HepG2 (cell line): ENCODE measurements around the gene MAN1A1. TPM values are rescaled to one million over a fixed set of nuclear protein-coding genes. Genes with fewer than 3 reads are reported as not detected.
A peak's percentile ranks its signal among the peaks of the same experiment; 100 is the strongest.

Source experiments
- AGO1 ChIP-seq: fragments of 200-400 bp; formaldehyde crosslinking; IDR thresholded peaks from 2 replicates; pipeline ENCODE4 v1.6.1; 2017; ENCODE audit warnings: mild to moderate bottlenecking, low read depth, low read length, moderate library complexity; ENCODE audit not compliant: poor library complexity, severe bottlenecking
- CBX1 ChIP-seq: IDR thresholded peaks from one replicate; pipeline ENCODE4 v1.6.1; 2016; ENCODE audit warnings: antibody characterized with exemption, low read depth
- CCAR2 ChIP-seq: fragments of 200-400 bp; formaldehyde crosslinking; optimal IDR thresholded peaks from 2 replicates; pipeline ENCODE3; 2018; ENCODE audit warnings: low read depth, mild to moderate bottlenecking, low read length, moderate library complexity
- EED ChIP-seq: sonication (generic); formaldehyde crosslinking; IDR thresholded peaks from 2 replicates; pipeline ENCODE4 v1.5.0; 2020; ENCODE audit warnings: mild to moderate bottlenecking, missing genetic modification reagents
- HMG20A ChIP-seq: IDR thresholded peaks from 2 replicates; pipeline ENCODE4 v1.6.1; 2016; ENCODE audit warnings: borderline replicate concordance
- HMGA1 ChIP-seq: sonication (generic); formaldehyde crosslinking; conservative IDR thresholded peaks from 2 replicates; pipeline ENCODE4 v1.4.0; 2020; ENCODE audit warnings: missing genetic modification reagents
- HOXA3 ChIP-seq: sonication (generic); formaldehyde crosslinking; IDR thresholded peaks from 2 replicates; pipeline ENCODE4 v1.5.0; 2020; ENCODE audit warnings: missing genetic modification reagents
- KLF15 ChIP-seq: sonication (generic); formaldehyde crosslinking; IDR thresholded peaks from 2 replicates; pipeline ENCODE4 v1.8.1; 2023; ENCODE audit warnings: borderline replicate concordance, mild to moderate bottlenecking, inconsistent platforms, missing genetic modification reagents, mixed read lengths
- KMT2A ChIP-seq: sonication (generic); formaldehyde crosslinking; IDR thresholded peaks from 2 replicates; pipeline ENCODE4 v1.4.0; 2020; ENCODE audit warnings: missing genetic modification reagents
- NCOA5 ChIP-seq: sonication (generic); formaldehyde crosslinking; IDR thresholded peaks from 2 replicates; pipeline ENCODE4 v1.4.0; 2020; ENCODE audit warnings: missing genetic modification reagents
- NFE2L2 ChIP-seq: fragments of 150-350 bp; IDR thresholded peaks from 2 replicates; pipeline ENCODE4 v1.6.1; 2014; ENCODE audit warnings: low read length
- SIN3B ChIP-seq: fragments of 150-350 bp; IDR thresholded peaks from 2 replicates; pipeline ENCODE4 v1.6.1; 2014; ENCODE audit warnings: low read length
- SMARCC2 ChIP-seq: fragments of 450-650 bp; IDR thresholded peaks from 2 replicates; pipeline ENCODE4 v1.6.1; 2017; ENCODE audit warnings: antibody characterized with exemption, mild to moderate bottlenecking
- SOX5 ChIP-seq: IDR thresholded peaks from 2 replicates; pipeline ENCODE4 v1.6.1; 2016; ENCODE audit warnings: borderline replicate concordance
- ZFAT ChIP-seq: sonication (generic); formaldehyde crosslinking; conservative IDR thresholded peaks from 2 replicates; pipeline ENCODE4 v1.8.1; 2023; ENCODE audit warnings: missing genetic modification reagents, inconsistent platforms
- ZNF232 ChIP-seq: sonication (generic); formaldehyde crosslinking; IDR thresholded peaks from 2 replicates; pipeline ENCODE4 v1.4.0; 2020; ENCODE audit warnings: missing genetic modification reagents, borderline replicate concordance
- ZNF556 ChIP-seq: sonication (generic); formaldehyde crosslinking; IDR thresholded peaks from 2 replicates; pipeline ENCODE4 v1.4.0; 2020; ENCODE audit warnings: mild to moderate bottlenecking, missing genetic modification reagents, borderline replicate concordance
- ZNF558 ChIP-seq: sonication (generic); formaldehyde crosslinking; IDR thresholded peaks from 2 replicates; pipeline ENCODE4 v1.9.0; 2022; ENCODE audit warnings: mild to moderate bottlenecking, missing genetic modification reagents, borderline replicate concordance
- ZNF772 ChIP-seq: sonication (generic); formaldehyde crosslinking; IDR thresholded peaks from 2 replicates; pipeline ENCODE4 v1.5.0; 2020; ENCODE audit warnings: mild to moderate bottlenecking, missing genetic modification reagents
- polyA plus RNA-seq, 8 experiments: library from polyadenylated mRNA; depleted of rRNA in 3 of 8; stranded (reverse) in 7 of 8; unstranded in 1 of 8; fragments of >200 nt; fragmentation: Illumina TruSeq in 4 of 8; extraction: Trizol in 4 of 8; gene quantifications; 2 replicates each; pipeline versions ENCODE4 v1.2.1 to v1.2.3, GENCODE V29; 2011 to 2016; ENCODE audit warnings: low read depth in 4 of 8, missing spikeins in 1 of 8, mixed read lengths in 1 of 8; ENCODE audit not compliant: insufficient read depth in 1 of 8
- total RNA-seq, 5 experiments: library from RNA; depleted of rRNA; stranded (reverse); fragments of >200 nt; fragmentation: Illumina TruSeq; extraction: Trizol; gene quantifications; 2 replicates each; pipeline ENCODE4 v1.2.3, GENCODE V29; 2016; ENCODE audit warnings: low read depth in 1 of 5
- TF ChIP-seq, protein P1 (sequence below): sonication (generic); formaldehyde crosslinking; IDR thresholded peaks from 2 replicates; pipeline ENCODE4 v1.4.0; 2020; ENCODE audit warnings: mild to moderate bottlenecking, missing genetic modification reagents
- TF ChIP-seq, protein P2 (sequence below): sonication (generic); formaldehyde crosslinking; IDR thresholded peaks from 2 replicates; pipeline ENCODE4 v1.5.0; 2020; ENCODE audit warnings: mild to moderate bottlenecking, missing genetic modification reagents, borderline replicate concordance
- TF ChIP-seq, protein P3 (sequence below): sonication (generic); formaldehyde crosslinking; IDR thresholded peaks from 2 replicates; pipeline ENCODE4 v1.4.0; 2020; ENCODE audit warnings: low read depth, missing genetic modification reagents
- TF ChIP-seq, protein P4 (sequence below): sonication (generic); formaldehyde crosslinking; IDR thresholded peaks from 2 replicates; pipeline ENCODE4 v1.4.0; 2020; ENCODE audit warnings: mild to moderate bottlenecking, low read depth, missing genetic modification reagents

MAN1A1 gene
- total and polyA plus RNA-seq, 2 of the 13 experiments (the other 11 are each of a cell fraction or from before 2014, with no cell fraction given), result 156 to 236 TPM

DNA sequence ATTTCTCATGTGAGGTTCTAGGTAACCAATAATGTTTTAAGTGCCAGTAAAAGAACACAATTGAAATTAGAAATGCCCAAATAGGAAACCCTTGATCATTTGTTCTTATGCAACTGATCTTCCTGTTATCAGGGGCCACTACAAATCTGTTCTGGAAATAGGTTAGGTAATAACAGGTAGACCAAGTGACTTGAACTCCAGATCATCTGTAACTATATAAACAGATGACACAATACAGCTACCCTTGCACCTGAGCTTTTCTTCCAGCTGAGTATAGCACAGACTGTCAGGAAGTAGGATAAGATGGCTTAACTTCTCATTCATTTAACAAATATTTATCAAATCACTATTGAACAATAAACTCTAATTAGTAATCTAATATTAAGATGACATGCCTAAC is 52.5 kb downstream of the MAN1A1 start (continued):
- TF ChIP-seq, protein P1, sequence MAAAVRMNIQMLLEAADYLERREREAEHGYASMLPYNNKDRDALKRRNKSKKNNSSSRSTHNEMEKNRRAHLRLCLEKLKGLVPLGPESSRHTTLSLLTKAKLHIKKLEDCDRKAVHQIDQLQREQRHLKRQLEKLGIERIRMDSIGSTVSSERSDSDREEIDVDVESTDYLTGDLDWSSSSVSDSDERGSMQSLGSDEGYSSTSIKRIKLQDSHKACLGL (CRISPR knock-in tag), result no peak
- TF ChIP-seq KMT2A (CRISPR knock-in tag) (no peak), HOXA3 (no peak), SMARCC2 (no peak), SOX5 (CRISPR knock-in tag) (peak; percentile 53; the same call in 1 of the 2 replicates), HMG20A (peak; percentile 63; the same call in 1 of the 2 replicates), HMGA1 (CRISPR knock-in tag) (no peak), KLF15 (no peak), NFE2L2 (no peak), EED (CRISPR knock-in tag) (no peak), AGO1 (no peak), ZNF556 (CRISPR knock-in tag) (no peak; the same call in 1 of the 2 replicates), ZNF558 (no peak), CBX1 (no peak), SIN3B (no peak), CCAR2 (no peak), ZNF232 (CRISPR knock-in tag) (no peak), ZFAT (CRISPR knock-in tag) (no peak), ZNF772 (CRISPR knock-in tag) (no peak), NCOA5 (CRISPR knock-in tag) (no peak)
- TF ChIP-seq, protein P2, sequence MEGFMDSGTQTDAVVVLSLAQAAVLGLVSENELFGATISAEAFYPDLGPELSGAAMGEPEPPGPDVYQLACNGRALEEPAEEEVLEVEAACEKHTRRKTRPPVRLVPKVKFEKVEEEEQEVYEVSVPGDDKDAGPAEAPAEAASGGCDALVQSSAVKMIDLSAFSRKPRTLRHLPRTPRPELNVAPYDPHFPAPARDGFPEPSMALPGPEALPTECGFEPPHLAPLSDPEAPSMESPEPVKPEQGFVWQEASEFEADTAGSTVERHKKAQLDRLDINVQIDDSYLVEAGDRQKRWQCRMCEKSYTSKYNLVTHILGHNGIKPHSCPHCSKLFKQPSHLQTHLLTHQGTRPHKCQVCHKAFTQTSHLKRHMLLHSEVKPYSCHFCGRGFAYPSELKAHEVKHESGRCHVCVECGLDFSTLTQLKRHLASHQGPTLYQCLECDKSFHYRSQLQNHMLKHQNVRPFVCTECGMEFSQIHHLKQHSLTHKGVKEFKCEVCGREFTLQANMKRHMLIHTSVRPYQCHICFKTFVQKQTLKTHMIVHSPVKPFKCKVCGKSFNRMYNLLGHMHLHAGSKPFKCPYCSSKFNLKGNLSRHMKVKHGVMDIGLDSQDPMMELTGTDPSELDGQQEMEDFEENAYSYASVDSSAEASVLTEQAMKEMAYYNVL, result no peak
- TF ChIP-seq, protein P3, sequence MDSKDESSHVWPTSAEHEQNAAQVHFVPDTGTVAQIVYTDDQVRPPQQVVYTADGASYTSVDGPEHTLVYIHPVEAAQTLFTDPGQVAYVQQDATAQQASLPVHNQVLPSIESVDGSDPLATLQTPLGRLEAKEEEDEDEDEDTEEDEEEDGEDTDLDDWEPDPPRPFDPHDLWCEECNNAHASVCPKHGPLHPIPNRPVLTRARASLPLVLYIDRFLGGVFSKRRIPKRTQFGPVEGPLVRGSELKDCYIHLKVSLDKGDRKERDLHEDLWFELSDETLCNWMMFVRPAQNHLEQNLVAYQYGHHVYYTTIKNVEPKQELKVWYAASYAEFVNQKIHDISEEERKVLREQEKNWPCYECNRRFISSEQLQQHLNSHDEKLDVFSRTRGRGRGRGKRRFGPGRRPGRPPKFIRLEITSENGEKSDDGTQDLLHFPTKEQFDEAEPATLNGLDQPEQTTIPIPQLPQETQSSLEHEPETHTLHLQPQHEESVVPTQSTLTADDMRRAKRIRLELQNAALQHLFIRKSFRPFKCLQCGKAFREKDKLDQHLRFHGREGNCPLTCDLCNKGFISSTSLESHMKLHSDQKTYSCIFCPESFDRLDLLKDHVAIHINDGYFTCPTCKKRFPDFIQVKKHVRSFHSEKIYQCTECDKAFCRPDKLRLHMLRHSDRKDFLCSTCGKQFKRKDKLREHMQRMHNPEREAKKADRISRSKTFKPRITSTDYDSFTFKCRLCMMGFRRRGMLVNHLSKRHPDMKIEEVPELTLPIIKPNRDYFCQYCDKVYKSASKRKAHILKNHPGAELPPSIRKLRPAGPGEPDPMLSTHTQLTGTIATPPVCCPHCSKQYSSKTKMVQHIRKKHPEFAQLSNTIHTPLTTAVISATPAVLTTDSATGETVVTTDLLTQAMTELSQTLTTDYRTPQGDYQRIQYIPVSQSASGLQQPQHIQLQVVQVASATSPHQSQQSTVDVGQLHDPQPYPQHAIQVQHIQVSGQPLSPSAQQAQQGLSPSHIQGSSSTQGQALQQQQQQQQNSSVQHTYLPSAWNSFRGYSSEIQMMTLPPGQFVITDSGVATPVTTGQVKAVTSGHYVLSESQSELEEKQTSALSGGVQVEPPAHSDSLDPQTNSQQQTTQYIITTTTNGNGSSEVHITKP (CRISPR knock-in tag), result no peak
- TF ChIP-seq, protein P4, sequence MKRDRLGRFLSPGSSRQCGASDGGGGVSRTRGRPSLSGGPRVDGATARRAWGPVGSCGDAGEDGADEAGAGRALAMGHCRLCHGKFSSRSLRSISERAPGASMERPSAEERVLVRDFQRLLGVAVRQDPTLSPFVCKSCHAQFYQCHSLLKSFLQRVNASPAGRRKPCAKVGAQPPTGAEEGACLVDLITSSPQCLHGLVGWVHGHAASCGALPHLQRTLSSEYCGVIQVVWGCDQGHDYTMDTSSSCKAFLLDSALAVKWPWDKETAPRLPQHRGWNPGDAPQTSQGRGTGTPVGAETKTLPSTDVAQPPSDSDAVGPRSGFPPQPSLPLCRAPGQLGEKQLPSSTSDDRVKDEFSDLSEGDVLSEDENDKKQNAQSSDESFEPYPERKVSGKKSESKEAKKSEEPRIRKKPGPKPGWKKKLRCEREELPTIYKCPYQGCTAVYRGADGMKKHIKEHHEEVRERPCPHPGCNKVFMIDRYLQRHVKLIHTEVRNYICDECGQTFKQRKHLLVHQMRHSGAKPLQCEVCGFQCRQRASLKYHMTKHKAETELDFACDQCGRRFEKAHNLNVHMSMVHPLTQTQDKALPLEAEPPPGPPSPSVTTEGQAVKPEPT (CRISPR knock-in tag), result no peak
